Hepatocyte (in vitro differentiated cells): ENCODE measurements around the gene DENND1A. TPM values are rescaled to one million over a fixed set of nuclear protein-coding genes. Genes with fewer than 3 reads are reported as not detected.

ENCODE experiments used
- DNase-seq: peaks from one replicate; pipeline ENCODE4 v3.0.0-alpha.2; 2016; ENCODE audit warnings: low spot score
- H2AFZ ChIP-seq: fragments of 200-600 bp; sonication (generic); 2 replicates; pipeline ENCODE4 v1.6.0; 2016; ENCODE audit warnings: antibody characterized with exemption, mild to moderate bottlenecking
- H3K27ac ChIP-seq: fragments of 200-600 bp; sonication (generic); 2 replicates; pipeline ENCODE4 v1.5.1; 2016; ENCODE audit warnings: mild to moderate bottlenecking
- H3K27me3 ChIP-seq: fragments of 200-600 bp; sonication (generic); 2 replicates; pipeline ENCODE4 v1.6.1; 2016
- H3K36me3 ChIP-seq: fragments of 200-600 bp; sonication (generic); replicated peaks from 2 replicates; pipeline ENCODE4 v1.5.1; 2016; ENCODE audit warnings: low read depth; ENCODE audit not compliant: insufficient read depth
- H3K4me1 ChIP-seq: fragments of 200-600 bp; sonication (generic); 2 replicates; pipeline ENCODE4 v1.5.1; 2016; ENCODE audit warnings: mild to moderate bottlenecking, moderate library complexity; ENCODE audit not compliant: insufficient read depth
- H3K4me2 ChIP-seq: fragments of 200-600 bp; sonication (generic); 2 replicates; pipeline ENCODE4 v1.6.0; 2016
- H3K4me3 ChIP-seq: fragments of 200-600 bp; sonication (generic); 2 replicates; pipeline ENCODE4 v1.5.1; 2016; ENCODE audit warnings: mild to moderate bottlenecking
- H3K79me2 ChIP-seq: fragments of 200-600 bp; sonication (generic); 2 replicates; pipeline ENCODE4 v1.6.0; 2017; ENCODE audit warnings: mild to moderate bottlenecking
- H3K9me2 ChIP-seq: fragments of 200-600 bp; sonication (generic); replicated peaks from 2 replicates; pipeline ENCODE4 v1.6.0; 2017; ENCODE audit warnings: mild to moderate bottlenecking; ENCODE audit not compliant: insufficient read depth
- H3K9me3 ChIP-seq: fragments of 200-600 bp; sonication (generic); 2 replicates; pipeline ENCODE4 v1.5.1; 2016; ENCODE audit warnings: low read depth, mild to moderate bottlenecking
- H4K20me1 ChIP-seq: fragments of 200-600 bp; sonication (generic); 2 replicates; pipeline ENCODE4 v1.6.0; 2016; ENCODE audit warnings: mild to moderate bottlenecking; ENCODE audit not compliant: insufficient read depth, poor library complexity, severe bottlenecking
- CTCF ChIP-seq: fragments of 200-600 bp; sonication (generic); IDR thresholded peaks from 2 replicates; pipeline ENCODE4 v1.5.1; 2016; ENCODE audit warnings: antibody characterized with exemption, mild to moderate bottlenecking; ENCODE audit not compliant: poor library complexity
- EZH2 ChIP-seq: fragments of 200-600 bp; sonication (generic); IDR thresholded peaks from 2 replicates; pipeline ENCODE4 v1.6.1; 2016; ENCODE audit warnings: antibody characterized with exemption, mild to moderate bottlenecking, borderline replicate concordance
- EZH2phosphoT487 ChIP-seq: fragments of 200-600 bp; sonication (generic); IDR thresholded peaks from one replicate; pipeline ENCODE4 v1.6.1; 2018; ENCODE audit warnings: antibody characterized with exemption, mild to moderate bottlenecking, low read depth, moderate library complexity; ENCODE audit not compliant: unreplicated experiment, severe bottlenecking
- WGBS: methylation state at CpG from one replicate; pipeline ENCODE4 v1.1.6; 2016; ENCODE audit warnings: low lambda C conversion rate; ENCODE audit errors: missing lambda C conversion rate; 5-methylcytosine and 5-hydroxymethylcytosine counted together
- polyA plus RNA-seq: library from polyadenylated mRNA; unstranded; fragments of >200 nt; fragmentation: Nextera tagmentation; extraction: Ambion mirVana; gene quantifications from 2 replicates; pipeline ENCODE4 v1.2.1, GENCODE V29; 2016
- total RNA-seq: library from RNA; depleted of rRNA; stranded (reverse); fragments of >200 nt; gene quantifications from 2 replicates; pipeline ENCODE4 v1.2.3, GENCODE V29; 2014

DENND1A gene
- total and polyA plus RNA-seq, 2 experiments from 2014 or later = 24.0 to 28.9 TPM

GRCh38 chr9:123524866-123525265 is 405.1 kb downstream of the DENND1A start:
- Histone ChIP-seq H3K27ac (no peak overlapping the region), H3K9me3 (no peaks in the 10 kb centered on the region), H3K27me3 (no peaks in the 10 kb centered on the region), H3K36me3 (no peaks in the 10 kb centered on the region), H3K4me2 (no peak overlapping the region), H4K20me1 (no peaks in the 10 kb centered on the region), H3K79me2 (no peaks in the 10 kb centered on the region), H2AFZ (no peak overlapping the region), H3K4me1 (no peaks in the 10 kb centered on the region), H3K4me3 (no peak overlapping the region), H3K9me2 (no peaks in the 10 kb centered on the region)
- DNase-seq = no peak
- WGBS = 94% methylated on average over 6 of the region's 6 CpGs
- no peak for TF ChIP-seq EZH2
- no peak for TF ChIP-seq CTCF

- no peak overlapping the region for H3K4me3 ChIP-seq
- no peaks in the 10 kb centered on the region for H3K27me3 ChIP-seq
- no peak overlapping the region for H3K4me2 ChIP-seq
- H3K9me2 ChIP-seq = no peaks in the 10 kb centered on the region
- H3K36me3 ChIP-seq = no peaks in the 10 kb centered on the region
- H3K79me2 ChIP-seq = no peaks in the 10 kb centered on the region
- no peaks in the 10 kb centered on the region for H3K4me1 ChIP-seq
- WGBS = 82% methylated on average over 2 of the region's 2 CpGs
- no peak for DNase-seq
- no peaks in the 10 kb centered on the region for H3K9me3 ChIP-seq
- TF ChIP-seq CTCF (no peak), EZH2phosphoT487 (no peak)
- no peak overlapping the region for H3K27ac ChIP-seq
- no peaks in the 10 kb centered on the region for H4K20me1 ChIP-seq
- no peak overlapping the region for H2AFZ ChIP-seq
Observed at GRCh38 chr9:123523845-123524244, 406.1 kb downstream of the DENND1A start.

GRCh38 chr9:123523001-123523400 is 406.9 kb downstream of the DENND1A start:
- no peaks in the 10 kb centered on the region for H3K4me1 ChIP-seq
- no peaks in the 10 kb centered on the region for H3K36me3 ChIP-seq
- TF ChIP-seq CTCF = no peak
- no peak for TF ChIP-seq EZH2
- TF ChIP-seq EZH2phosphoT487 = no peak
- no peak for DNase-seq
- H3K27ac ChIP-seq = no peak overlapping the region
- no peak overlapping the region for H3K4me3 ChIP-seq
- H3K9me2 ChIP-seq = no peaks in the 10 kb centered on the region
- H3K4me2 ChIP-seq = no peak overlapping the region
- 59% methylated on average over 6 of the region's 6 CpGs for WGBS
- H3K79me2 ChIP-seq = no peaks in the 10 kb centered on the region
- H4K20me1 ChIP-seq = no peaks in the 10 kb centered on the region
- H3K9me3 ChIP-seq = no peaks in the 10 kb centered on the region
- no peak overlapping the region for H2AFZ ChIP-seq
- no peaks in the 10 kb centered on the region for H3K27me3 ChIP-seq

- H4K20me1 ChIP-seq = no peaks in the 10 kb centered on the region
- H3K4me3 ChIP-seq = no peak overlapping the region
- no peaks in the 10 kb centered on the region for H3K79me2 ChIP-seq
- H3K27ac ChIP-seq = no peak overlapping the region
- no peaks in the 10 kb centered on the region for H3K4me1 ChIP-seq
- no peaks in the 10 kb centered on the region for H3K9me2 ChIP-seq
- WGBS = 74% methylated on average over 2 of the region's 2 CpGs
- no peak for DNase-seq
- no peak overlapping the region for H2AFZ ChIP-seq
- no peaks in the 10 kb centered on the region for H3K27me3 ChIP-seq
- H3K36me3 ChIP-seq = no peaks in the 10 kb centered on the region
- no peak for TF ChIP-seq EZH2phosphoT487
- no peak for TF ChIP-seq EZH2
- TF ChIP-seq CTCF = no peak
- H3K9me3 ChIP-seq = no peaks in the 10 kb centered on the region
- H3K4me2 ChIP-seq = no peak overlapping the region
Observed at GRCh38 chr9:123522251-123522650, 407.7 kb downstream of the DENND1A start.
